GM12878 (cell line): ENCODE results near the gene ZNF264. TPM values are rescaled to one million over a fixed set of nuclear protein-coding genes. Genes with fewer than 3 reads are reported as not detected.

Source experiments
- ATAC-seq: fragments of 200-7000 bp; cut with Tn5 transposase; 3 replicates; pipeline ENCODE4 v1.9.1; 2020; ENCODE audit warnings: mild to moderate bottlenecking, moderate library complexity
- BruUV-seq: library from RNA; stranded (reverse); fragments of 400-500 nt; replicated peaks from 2 replicates; lab custom pipeline; 2021; lab: Mats Ljungman, UMichigan
- CTCF ChIA-PET: fragments of 300-600 bp; sonication (Branson Sonifier 250); formaldehyde crosslinking; extraction: SDS; loops from one replicate; lab custom pipeline; 2021; ENCODE audit warnings: inconsistent platforms; lab: Yijun Ruan, JAX
- POLR2A ChIA-PET: fragments of 350-600 bp; formaldehyde crosslinking; extraction: SDS; loops from one replicate; lab custom pipeline; 2021; ENCODE audit warnings: inconsistent platforms; lab: Charles Lee
- RAD21 ChIA-PET: fragments of 300-600 bp; sonication (Branson Sonifier 250); formaldehyde crosslinking; loops from one replicate; lab custom pipeline; 2023; ENCODE audit warnings: antibody characterized with exemption; ENCODE audit not compliant: unreplicated experiment; lab: Charles Lee
- SMC1A ChIA-PET: fragments of 300-600 bp; sonication (Branson Sonifier 250); formaldehyde crosslinking; loops from one replicate; lab custom pipeline; 2023; ENCODE audit not compliant: unreplicated experiment, uncharacterized antibody; lab: Charles Lee
- DNase-seq: peaks from one replicate; pipeline ENCODE4 v3.0.0-alpha.2; 2011; ENCODE audit warnings: low read depth, low spot score
- FAIRE-seq: peaks from 3 replicates; lab custom pipeline; 2011; peaks lifted over from hg19 to GRCh38; lab: Jason Lieb, UNC
- H2AFZ ChIP-seq: 2 replicates; pipeline ENCODE4 v1.6.0; 2011; ENCODE audit warnings: low read depth, low read length, control low read depth; ENCODE audit not compliant: control insufficient read depth
- H3K27ac ChIP-seq: 2 replicates; pipeline ENCODE4 v1.5.1; 2011; ENCODE audit warnings: control low read depth; ENCODE audit not compliant: control insufficient read depth, insufficient read depth
- H3K27me3 ChIP-seq, 2 experiments: replicated peaks in 1 of 2; 2 replicates each; pipeline versions ENCODE4 v1.6.0 to v1.6.1; 2011; ENCODE audit warnings: low read length in 1 of 2; ENCODE audit not compliant: control insufficient read depth in 2 of 2, insufficient read depth in 2 of 2
- H3K36me3 ChIP-seq, 2 experiments: 2 replicates each; pipeline ENCODE4 v1.5.1; 2011; ENCODE audit warnings: low read length in 1 of 2; ENCODE audit not compliant: control insufficient read depth in 2 of 2, insufficient read depth in 2 of 2
- H3K4me1 ChIP-seq: 2 replicates; pipeline ENCODE4 v1.6.1; 2011; ENCODE audit warnings: mild to moderate bottlenecking, low read length, moderate library complexity, mixed read lengths; ENCODE audit not compliant: control insufficient read depth, insufficient read depth
- H3K4me2 ChIP-seq: 2 replicates; pipeline ENCODE4 v1.6.0; 2011; ENCODE audit warnings: control low read depth; ENCODE audit not compliant: control insufficient read depth, insufficient read depth
- H3K4me3 ChIP-seq: fragments of 200-600 bp; sonication (generic); 2 replicates; pipeline ENCODE4 v1.5.1; 2016
- H3K79me2 ChIP-seq: 2 replicates; pipeline ENCODE4 v1.6.0; 2011; ENCODE audit warnings: low read length; ENCODE audit not compliant: control insufficient read depth, insufficient read depth
- H3K9ac ChIP-seq: 2 replicates; pipeline ENCODE4 v1.8.0; 2011; ENCODE audit warnings: low read length, control low read depth, mixed read lengths; ENCODE audit not compliant: control insufficient read depth, insufficient read depth
- H3K9me3 ChIP-seq: replicated peaks from 3 replicates; pipeline ENCODE4 v1.5.1; 2011; ENCODE audit warnings: mild to moderate bottlenecking, low read length; ENCODE audit not compliant: control insufficient read depth, insufficient read depth
- H4K20me1 ChIP-seq: 2 replicates; pipeline ENCODE4 v1.6.0; 2011; ENCODE audit not compliant: control insufficient read depth, insufficient read depth
- EED ChIP-seq: sonication (generic); IDR thresholded peaks from 2 replicates; pipeline ENCODE4 v1.6.1; 2016; ENCODE audit warnings: antibody characterized with exemption, low read depth
- IRF4 ChIP-seq: IDR thresholded peaks from 2 replicates; pipeline ENCODE4 v1.6.1; 2011; ENCODE audit warnings: low read depth, low read length
- JUND ChIP-seq: IDR thresholded peaks from 2 replicates; pipeline ENCODE4 v1.6.1; 2012; ENCODE audit warnings: low read depth, mild to moderate bottlenecking, low read length, improper control_type of control experiment, moderate library complexity
- RUNX3 ChIP-seq: IDR thresholded peaks from 2 replicates; pipeline ENCODE4 v1.6.1; 2012; ENCODE audit warnings: low read length, inconsistent platforms
- WGBS: methylation state at CpG from one replicate; pipeline ENCODE4 v1.1.6; 2016; ENCODE audit warnings: low lambda C conversion rate; ENCODE audit not compliant: insufficient replicate concordance, insufficient coverage; ENCODE audit errors: missing lambda C conversion rate; 5-methylcytosine and 5-hydroxymethylcytosine counted together
- in situ Hi-C: fragments of 300-500 bp; cut with MboI; formaldehyde crosslinking; loops from 9 replicates; pipeline ENCODE4 v1.14.3; 2018; ENCODE audit warnings: mixed read lengths
- intact Hi-C: fragments of 100-400 bp; cut with micrococcal nuclease; formaldehyde crosslinking; loops from one replicate; pipeline ENCODE4 v1.14.2; 2022; ENCODE audit not compliant: unreplicated experiment
- polyA plus RNA-seq, 11 experiments: library from polyadenylated mRNA; depleted of rRNA in 4 of 11; unstranded in 6 of 11; stranded (reverse) in 5 of 11; fragments of >200 nt; fragmentation: Nextera tagmentation in 4 of 11; fragmentation: Illumina TruSeq in 1 of 11; extraction: Ambion mirVana in 4 of 11; extraction: Trizol in 1 of 11; gene quantifications; 1 replicate in 1 of 11; 2 replicates in 10 of 11; pipeline versions ENCODE4 v1.2.1 to v1.2.3, GENCODE V29; 2011 to 2016; ENCODE audit warnings: inconsistent platforms in 2 of 11, missing spikeins in 2 of 11, low read depth in 1 of 11
- total RNA-seq, 4 experiments: library from RNA; depleted of rRNA in 3 of 4; stranded (reverse); fragments of >200 nt in 3 of 4; fragmentation: Illumina TruSeq in 1 of 4; extraction: Trizol in 1 of 4; gene quantifications; 2 replicates each; pipeline versions ENCODE4 v1.2.1 to v1.2.3, GENCODE V29; 2013 to 2021
- TF ChIP-seq, protein P1 (sequence below): IDR thresholded peaks from 2 replicates; pipeline ENCODE4 v1.6.1; 2012; ENCODE audit warnings: mild to moderate bottlenecking, low read depth, low read length

The ZNF264 gene
- total and polyA plus RNA-seq, 10 of the 15 experiments (the other 5 are each of a cell fraction or from before 2014, with no cell fraction given): 0.76 to 22.9 (median 9.4) TPM

DNA sequence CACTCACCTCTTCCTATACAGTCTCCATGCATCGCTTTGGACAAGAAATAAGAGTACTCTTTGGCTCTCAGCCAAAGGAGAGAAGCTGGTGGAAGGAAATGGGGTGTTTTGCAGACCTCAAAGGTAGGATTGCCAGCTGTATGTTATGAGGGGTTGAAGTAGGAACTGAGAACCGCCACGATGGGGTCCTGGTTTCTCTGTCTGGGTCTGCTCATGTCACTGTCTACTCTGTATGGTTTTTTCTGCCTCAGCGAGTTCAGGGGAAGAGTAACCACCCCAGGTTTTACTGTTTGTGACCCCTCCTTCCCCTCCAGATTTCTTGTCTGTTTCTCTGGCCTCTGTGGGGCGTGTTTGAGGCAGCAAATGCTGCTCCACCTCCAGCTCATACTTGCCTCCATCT lies 53.2 kb downstream of the ZNF264 start:
- Histone ChIP-seq H3K79me2 (peaks cover 28% of the 10 kb centered on the region), H3K4me3 (no peak overlapping the region), H3K27ac (no peak overlapping the region), H3K27me3 (no peaks in the 10 kb centered on the region), H3K9me3 (no peaks in the 10 kb centered on the region), H4K20me1 (no peaks in the 10 kb centered on the region), H2AFZ (no peak overlapping the region), H3K4me1 (peaks cover 9% of the 10 kb centered on the region), H3K4me2 (no peak overlapping the region), H3K9ac (no peak overlapping the region), H3K36me3 (peaks cover 2% of the 10 kb centered on the region in 2 experiments; a peak in 3 of 4 replicates)
- ATAC-seq: no peak
- BruUV-seq: no TSS peak
- DNase-seq: no peak
- 81% methylated on average over 5 of the region's 5 CpGs for WGBS
- POLR2A ChIA-PET: interaction anchor here (0.6 kb wide), 1 partner anchor 1778 kb away, joined by 3 read pairs; no protein-coding TSS in a partner anchor
- no peak for TF ChIP-seq JUND
- TF ChIP-seq RUNX3: 0 out of 2 replicates have a peak, but pooled peaks have one; percentile 7
- no peak for TF ChIP-seq IRF4
- no peak for TF ChIP-seq EED
- TF ChIP-seq, protein P1, sequence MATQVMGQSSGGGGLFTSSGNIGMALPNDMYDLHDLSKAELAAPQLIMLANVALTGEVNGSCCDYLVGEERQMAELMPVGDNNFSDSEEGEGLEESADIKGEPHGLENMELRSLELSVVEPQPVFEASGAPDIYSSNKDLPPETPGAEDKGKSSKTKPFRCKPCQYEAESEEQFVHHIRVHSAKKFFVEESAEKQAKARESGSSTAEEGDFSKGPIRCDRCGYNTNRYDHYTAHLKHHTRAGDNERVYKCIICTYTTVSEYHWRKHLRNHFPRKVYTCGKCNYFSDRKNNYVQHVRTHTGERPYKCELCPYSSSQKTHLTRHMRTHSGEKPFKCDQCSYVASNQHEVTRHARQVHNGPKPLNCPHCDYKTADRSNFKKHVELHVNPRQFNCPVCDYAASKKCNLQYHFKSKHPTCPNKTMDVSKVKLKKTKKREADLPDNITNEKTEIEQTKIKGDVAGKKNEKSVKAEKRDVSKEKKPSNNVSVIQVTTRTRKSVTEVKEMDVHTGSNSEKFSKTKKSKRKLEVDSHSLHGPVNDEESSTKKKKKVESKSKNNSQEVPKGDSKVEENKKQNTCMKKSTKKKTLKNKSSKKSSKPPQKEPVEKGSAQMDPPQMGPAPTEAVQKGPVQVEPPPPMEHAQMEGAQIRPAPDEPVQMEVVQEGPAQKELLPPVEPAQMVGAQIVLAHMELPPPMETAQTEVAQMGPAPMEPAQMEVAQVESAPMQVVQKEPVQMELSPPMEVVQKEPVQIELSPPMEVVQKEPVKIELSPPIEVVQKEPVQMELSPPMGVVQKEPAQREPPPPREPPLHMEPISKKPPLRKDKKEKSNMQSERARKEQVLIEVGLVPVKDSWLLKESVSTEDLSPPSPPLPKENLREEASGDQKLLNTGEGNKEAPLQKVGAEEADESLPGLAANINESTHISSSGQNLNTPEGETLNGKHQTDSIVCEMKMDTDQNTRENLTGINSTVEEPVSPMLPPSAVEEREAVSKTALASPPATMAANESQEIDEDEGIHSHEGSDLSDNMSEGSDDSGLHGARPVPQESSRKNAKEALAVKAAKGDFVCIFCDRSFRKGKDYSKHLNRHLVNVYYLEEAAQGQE: no peak
- in situ Hi-C loops: no loop called here
- intact Hi-C loops: no loop called here
- SMC1A ChIA-PET: no interaction called here
- CTCF ChIA-PET: no interaction called here
- RAD21 ChIA-PET: no interaction called here
- no peak for FAIRE-seq
